A549 treated with AZD9567 at 1 μM for 4 hours (cell line): ENCODE data around the gene SOX10. TPM values are rescaled to one million over a fixed set of nuclear protein-coding genes. Genes with fewer than 3 reads are reported as not detected.

Experiments used
- total RNA-seq: library from RNA; stranded (reverse); fragments of 200-300 nt; extraction: Qiagen RNA extraction; gene quantifications from 5 replicates; pipeline ENCODE4 v1.2.3, GENCODE V29; 2022; ENCODE audit not compliant: insufficient read depth

SOX10 gene
- total RNA-seq, result not detected in 5 replicates

GRCh38 chr22:37983860-37984791, at the start of gene SOX10:
TSS of gene SOX10 (minus strand) at chr22:37984555. CDS start at chr22:37983784, 771 bp downstream.

GRCh38 chr22:37953437-37954179, 30.7 kb downstream of the SOX10 start, which contains the start of the genes C22orf23 and POLR2F:
TSS of gene C22orf23 (minus strand) at chr22:37953601. CDS start at chr22:37953149, 452 bp downstream.
TSS of gene POLR2F (plus strand) at chr22:37953699. CDS start at chr22:37953788, 89 bp downstream.

Other genes starting within 250 kb of the SOX10 start
- 1.9 to 4.7 TPM (median 3.4 TPM) in 5 replicates for gene GCAT, start 176.6 kb downstream of the SOX10 start, total RNA-seq
- not detected in 5 replicates for gene GALR3, start 161.2 kb downstream of the SOX10 start, total RNA-seq
- gene ANKRD54, start 140.2 kb downstream of the SOX10 start, total RNA-seq, result 21.1 to 24.9 TPM (median 23.3 TPM) in 5 replicates
- 259 to 328 TPM (median 285 TPM) in 5 replicates for gene EIF3L, start 135.1 kb downstream of the SOX10 start, total RNA-seq
- 15.2 to 18.2 TPM (median 17.6 TPM) in 5 replicates for gene MICALL1, start 78.3 kb downstream of the SOX10 start, total RNA-seq
- gene C22orf23, start 31.0 kb downstream of the SOX10 start, total RNA-seq, result 0.22 to 0.37 TPM (median 0.28 TPM) in 4 of 5 replicates, not detected in the other
- 88.8 to 143 TPM (median 140 TPM) in 5 replicates for gene POLR2F, start 30.9 kb downstream of the SOX10 start, total RNA-seq
- 10.1 to 14.1 TPM (median 11.3 TPM) in 5 replicates for gene PICK1, start 72.8 kb upstream of the SOX10 start, total RNA-seq
- gene SLC16A8, start 99.6 kb upstream of the SOX10 start, total RNA-seq, result not detected in 5 replicates
- gene BAIAP2L2, start 126.1 kb upstream of the SOX10 start, total RNA-seq, result 2.6 to 6.9 TPM (median 6.2 TPM) in 5 replicates
- gene PLA2G6, start 197.3 kb upstream of the SOX10 start, total RNA-seq, result 3.2 to 5.0 TPM (median 3.7 TPM) in 4 of 5 replicates, not detected in the other
- gene MAFF, start 217.4 kb upstream of the SOX10 start, total RNA-seq, result 17.8 to 25.2 TPM (median 19.2 TPM) in 5 replicates